AG04450 (cell line): ENCODE data around the gene CDADC1. TPM values are rescaled to one million over a fixed set of nuclear protein-coding genes. Genes with fewer than 3 reads are reported as not detected.

Source experiments
- CTCF ChIA-PET: fragments of 300-600, 350-600 bp; formaldehyde crosslinking; extraction: SDS; loops from one replicate; lab custom pipeline; 2022; ENCODE audit warnings: antibody characterized with exemption, inconsistent platforms; lab: Charles Lee
- POLR2A ChIA-PET: fragments of 350-600 bp; formaldehyde crosslinking; extraction: SDS; loops from one replicate; lab custom pipeline; 2021; ENCODE audit warnings: antibody characterized with exemption, inconsistent platforms; lab: Yijun Ruan, JAX
- DNase-seq: peaks from one replicate; pipeline ENCODE4 v3.0.0-alpha.2; 2011; ENCODE audit warnings: low read depth, low spot score
- H3K27ac ChIP-seq: one replicate; pipeline ENCODE4 v1.5.1; 2012; ENCODE audit warnings: low read depth, low read length, control low read depth
- H3K27me3 ChIP-seq: one replicate; pipeline ENCODE4 v1.6.0; 2012; ENCODE audit warnings: low read length; ENCODE audit not compliant: control insufficient read depth, insufficient read depth
- H3K4me3 ChIP-seq: 2 replicates; pipeline ENCODE4 v1.5.1; 2011; ENCODE audit warnings: mild to moderate bottlenecking, low read depth, low read length, control low read depth
- H3K9me3 ChIP-seq: 2 replicates; pipeline ENCODE4 v1.5.1; 2012; ENCODE audit warnings: low read length; ENCODE audit not compliant: control insufficient read depth, insufficient read depth
- CTCF ChIP-seq: IDR thresholded peaks from 2 replicates; pipeline ENCODE4 v1.5.1; 2011; ENCODE audit warnings: low read depth, low read length, control low read depth, inconsistent platforms
- polyA plus RNA-seq: library from polyadenylated mRNA; depleted of rRNA; stranded (reverse); fragments of >200 nt; gene quantifications from 2 replicates; pipeline ENCODE4 v1.2.3, GENCODE V29; 2011

Gene CDADC1
- polyA plus RNA-seq, 1 experiment = 6.4 TPM

DNA sequence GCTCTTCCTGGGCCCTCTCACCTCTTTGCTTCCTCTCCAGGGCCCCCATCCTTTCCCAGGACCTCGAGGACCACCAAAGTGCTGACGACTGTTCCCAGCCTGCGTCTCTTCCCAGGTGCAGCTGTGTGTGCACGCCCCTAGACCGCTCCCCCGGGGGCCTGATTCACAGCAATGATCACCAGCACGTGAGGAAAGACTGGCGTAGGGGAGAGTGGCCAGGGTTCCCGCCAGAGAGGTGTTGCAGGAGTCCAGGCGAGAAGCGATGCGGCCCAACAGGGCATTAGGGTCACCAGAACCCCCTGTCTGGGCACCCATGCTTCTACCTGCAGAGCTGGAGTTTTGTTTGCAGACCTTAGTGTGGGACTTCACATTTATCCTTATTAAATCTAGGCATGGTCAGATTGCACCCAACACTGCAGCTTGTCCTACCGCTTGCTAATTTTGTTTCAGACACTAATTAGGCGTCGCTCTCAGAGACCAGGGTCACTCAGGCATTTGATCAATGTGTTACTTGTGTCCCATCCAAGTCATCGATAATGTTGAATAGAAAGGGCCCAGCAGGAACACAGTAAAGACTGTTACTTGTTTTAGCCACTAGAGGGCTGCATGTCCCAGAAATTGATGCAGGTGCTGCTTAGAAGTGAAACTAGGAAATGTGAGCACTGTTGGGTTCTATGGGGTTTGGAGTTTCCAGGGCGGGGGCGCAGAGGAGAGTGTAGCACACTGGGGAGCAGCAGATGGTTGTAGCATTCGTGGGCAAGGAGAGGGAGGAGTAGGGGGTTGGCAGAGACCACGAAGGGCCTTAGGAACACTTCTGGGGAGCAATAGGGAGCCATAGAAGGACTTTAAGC lies 53.2 kb downstream of the CDADC1 start:
- ChIA-PET POLR2A (no interaction called here), CTCF (interaction anchor here (0.6 to 3.2 kb wide), 15 partner anchors 9 to 306 kb away, joined by 3 to 34 read pairs (median 4); no protein-coding TSS in a partner anchor)
- peak; percentile 48 for DNase-seq
- Histone ChIP-seq H3K9me3 (no peaks in the 10 kb centered on the region; the same call in 1 of the 2 replicates), H3K27me3 (no peaks in the 10 kb centered on the region), H3K4me3 (no peak overlapping the region), H3K27ac (no peak overlapping the region)
- TF ChIP-seq CTCF = peak; percentile 90

DNA sequence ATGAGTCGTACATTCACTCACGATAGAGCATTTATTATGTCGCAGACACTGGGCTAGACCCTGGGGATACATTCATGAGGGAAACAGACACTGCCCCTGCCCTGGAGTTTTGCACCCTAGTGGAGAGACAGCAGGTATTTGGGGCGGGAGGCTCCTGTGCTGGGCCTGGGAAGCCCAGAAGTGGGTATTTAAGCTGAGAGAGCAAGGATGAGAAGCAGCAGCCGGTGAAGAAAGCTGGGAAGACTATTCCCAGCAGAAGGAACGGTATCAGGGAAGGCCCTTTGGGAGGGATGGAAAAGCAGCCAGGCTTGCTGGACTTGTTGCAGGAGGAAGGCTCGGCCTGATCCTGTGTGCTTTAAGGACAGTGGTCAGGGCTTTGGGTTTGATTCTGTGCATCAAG lies 54.5 kb downstream of the CDADC1 start:
- ChIA-PET CTCF (interaction anchor here (0.6 to 3.2 kb wide), 9 partner anchors 10 to 311 kb away, joined by 3 to 34 read pairs (median 5); no protein-coding TSS in a partner anchor), POLR2A (no interaction called here)
- H3K9me3 ChIP-seq = no peaks in the 10 kb centered on the region; the same call in 1 of the 2 replicates
- no peak overlapping the region for H3K27ac ChIP-seq
- no peak overlapping the region for H3K4me3 ChIP-seq
- no peak for DNase-seq
- no peak for TF ChIP-seq CTCF
- H3K27me3 ChIP-seq = no peaks in the 10 kb centered on the region

- Histone ChIP-seq H3K4me3 (no peak overlapping the region), H3K27me3 (no peaks in the 10 kb centered on the region), H3K27ac (no peak overlapping the region), H3K9me3 (no peaks in the 10 kb centered on the region; the same call in 1 of the 2 replicates)
- TF ChIP-seq CTCF = no peak
- CTCF ChIA-PET = interaction anchor here (0.5 to 3.2 kb wide), 5 partner anchors 9 to 304 kb away, joined by 3 to 15 read pairs (median 4); no protein-coding TSS in a partner anchor
- no peak for DNase-seq
- POLR2A ChIA-PET = no interaction called here
Observed at GRCh38 chr13:49302817-49303216, 55.1 kb downstream of the CDADC1 start.

DNA sequence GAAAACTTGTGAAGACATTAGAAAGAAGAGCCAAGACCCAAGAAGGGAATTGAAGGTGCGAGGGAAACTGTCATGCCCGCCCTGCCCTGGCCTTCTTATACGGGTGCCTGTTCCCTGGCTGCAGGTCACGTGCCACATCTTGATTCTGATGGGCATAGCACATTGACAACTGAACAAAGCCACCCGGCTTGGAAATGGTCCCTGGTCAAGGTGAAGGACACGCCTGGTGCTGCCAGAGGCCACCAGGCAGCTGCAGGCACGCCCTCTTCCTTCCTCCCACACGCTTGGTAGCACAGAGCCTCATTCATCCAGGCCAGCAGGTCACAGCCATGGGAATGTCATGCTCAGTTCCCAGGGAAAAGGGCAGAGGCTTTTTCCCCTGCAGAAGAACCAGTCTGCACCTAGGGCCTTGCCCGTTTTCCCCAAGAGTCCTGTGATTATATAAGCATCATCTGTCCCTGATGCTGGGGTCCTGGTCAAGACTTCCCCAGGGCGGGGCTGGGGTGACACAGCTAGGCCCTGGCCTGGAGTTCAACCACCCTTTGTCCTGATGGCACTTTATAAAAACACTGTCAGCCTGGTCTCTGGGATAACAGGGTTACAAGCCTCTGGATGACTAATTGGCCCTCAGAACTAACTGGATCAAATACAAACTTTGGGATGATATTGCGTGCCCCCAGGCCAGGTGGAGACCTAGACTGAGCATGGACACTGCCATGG lies 56.0 kb downstream of the CDADC1 start:
- Histone ChIP-seq H3K27me3 (no peaks in the 10 kb centered on the region), H3K9me3 (no peaks in the 10 kb centered on the region; the same call in 1 of the 2 replicates), H3K4me3 (no peak overlapping the region), H3K27ac (no peak overlapping the region)
- ChIA-PET CTCF (interaction anchor here (0.5 to 1.3 kb wide), 3 partner anchors 23 to 300 kb away, joined by 3 to 4 read pairs (median 4); no protein-coding TSS in a partner anchor), POLR2A (no interaction called here)
- TF ChIP-seq CTCF = no peak
- no peak for DNase-seq
